ENCODE data around the gene ATP7B.

The ATP7B gene

GRCh38 chr13:51955816-51956603, 55.2 kb downstream of the ATP7B start:
- no peak for DNase-seq (ENCODE audit: low read depth, low spot score)
- H3K36me3 ChIP-seq (ENCODE audit: insufficient read depth, insufficient read length, low read length): no peaks in the 10 kb centered on the region
- H3K27me3 ChIP-seq (ENCODE audit: insufficient read depth, insufficient read length): no peaks in the 10 kb centered on the region
- H3K4me3 ChIP-seq (ENCODE audit: insufficient read length, low read depth): no peak overlapping the region
- H3K9me3 ChIP-seq (ENCODE audit: insufficient read depth, low read length): no peaks in the 10 kb centered on the region
- TF ChIP-seq SUZ12 (IDR thresholded peaks at IDR 0.05; ENCODE audit: extremely low read depth, insufficient read depth, insufficient read length) (no peak), ZNF274 (IDR thresholded peaks at IDR 0.05; ENCODE audit: low read depth, low read length) (no peak), YY1 (IDR thresholded peaks at IDR 0.05; ENCODE audit: insufficient read depth, insufficient read length) (no peak)
- no peak overlapping the region for H3K9ac ChIP-seq (ENCODE audit: insufficient read length, low read depth)
- H3K4me1 ChIP-seq (ENCODE audit: insufficient read depth, insufficient read length): no peaks in the 10 kb centered on the region

GRCh38 chr13:51955281-51955771, 55.9 kb downstream of the ATP7B start:
- no peak overlapping the region for H3K4me3 ChIP-seq (ENCODE audit: insufficient read length, low read depth)
- H3K9me3 ChIP-seq (ENCODE audit: insufficient read depth, low read length): no peaks in the 10 kb centered on the region
- TF ChIP-seq ZNF274 (IDR thresholded peaks at IDR 0.05; ENCODE audit: low read depth, low read length) (no peak), SUZ12 (IDR thresholded peaks at IDR 0.05; ENCODE audit: extremely low read depth, insufficient read depth, insufficient read length) (no peak), YY1 (IDR thresholded peaks at IDR 0.05; ENCODE audit: insufficient read depth, insufficient read length) (no peak)
- DNase-seq (ENCODE audit: low read depth, low spot score): no peak
- no peaks in the 10 kb centered on the region for H3K4me1 ChIP-seq (ENCODE audit: insufficient read depth, insufficient read length)
- H3K27me3 ChIP-seq (ENCODE audit: insufficient read depth, insufficient read length): no peaks in the 10 kb centered on the region
- no peak overlapping the region for H3K9ac ChIP-seq (ENCODE audit: insufficient read length, low read depth)
- no peaks in the 10 kb centered on the region for H3K36me3 ChIP-seq (ENCODE audit: insufficient read depth, insufficient read length, low read length)

- TF ChIP-seq YY1 (IDR thresholded peaks at IDR 0.05; ENCODE audit: insufficient read depth, insufficient read length): no peak
- H3K4me1 ChIP-seq (ENCODE audit: insufficient read depth, insufficient read length): no peaks in the 10 kb centered on the region
- H3K4me3 ChIP-seq (ENCODE audit: insufficient read length, low read depth): no peak overlapping the region
- no peak overlapping the region for H3K9ac ChIP-seq (ENCODE audit: insufficient read length, low read depth)
- no peak for DNase-seq (ENCODE audit: low read depth, low spot score)
- no peaks in the 10 kb centered on the region for H3K36me3 ChIP-seq (ENCODE audit: insufficient read depth, insufficient read length, low read length)
- H3K9me3 ChIP-seq (ENCODE audit: insufficient read depth, low read length): no peaks in the 10 kb centered on the region
- no peaks in the 10 kb centered on the region for H3K27me3 ChIP-seq (ENCODE audit: insufficient read depth, insufficient read length)
Measured at GRCh38 chr13:51953347-51954195, 57.7 kb downstream of the ATP7B start.

GRCh38 chr13:51950722-51951121, 60.5 kb downstream of the ATP7B start:
- TF ChIP-seq ZNF274 (IDR thresholded peaks at IDR 0.05; ENCODE audit: low read depth, low read length): no peak
- no peak for TF ChIP-seq SUZ12 (IDR thresholded peaks at IDR 0.05; ENCODE audit: extremely low read depth, insufficient read depth, insufficient read length)
- no peak for TF ChIP-seq YY1 (IDR thresholded peaks at IDR 0.05; ENCODE audit: insufficient read depth, insufficient read length)
- Histone ChIP-seq H3K27me3 (ENCODE audit: insufficient read depth, insufficient read length) (no peaks in the 10 kb centered on the region), H3K4me1 (ENCODE audit: insufficient read depth, insufficient read length) (no peaks in the 10 kb centered on the region), H3K9me3 (ENCODE audit: insufficient read depth, low read length) (no peaks in the 10 kb centered on the region), H3K9ac (ENCODE audit: insufficient read length, low read depth) (no peak overlapping the region), H3K4me3 (ENCODE audit: insufficient read length, low read depth) (no peak overlapping the region), H3K36me3 (ENCODE audit: insufficient read depth, insufficient read length, low read length) (no peaks in the 10 kb centered on the region)
- DNase-seq (ENCODE audit: low read depth, low spot score): no peak

- no peaks in the 10 kb centered on the region for H3K27me3 ChIP-seq (ENCODE audit: insufficient read depth, insufficient read length)
- no peaks in the 10 kb centered on the region for H3K9me3 ChIP-seq (ENCODE audit: insufficient read depth, low read length)
- H3K9ac ChIP-seq (ENCODE audit: insufficient read length, low read depth): no peak overlapping the region
- H3K36me3 ChIP-seq (ENCODE audit: insufficient read depth, insufficient read length, low read length): no peaks in the 10 kb centered on the region
- TF ChIP-seq YY1 (IDR thresholded peaks at IDR 0.05; ENCODE audit: insufficient read depth, insufficient read length): no peak
- no peak for TF ChIP-seq SUZ12 (IDR thresholded peaks at IDR 0.05; ENCODE audit: extremely low read depth, insufficient read depth, insufficient read length)
- TF ChIP-seq ZNF274 (IDR thresholded peaks at IDR 0.05; ENCODE audit: low read depth, low read length): no peak
- H3K4me3 ChIP-seq (ENCODE audit: insufficient read length, low read depth): no peak overlapping the region
- no peak for DNase-seq (ENCODE audit: low read depth, low spot score)
- H3K4me1 ChIP-seq (ENCODE audit: insufficient read depth, insufficient read length): no peaks in the 10 kb centered on the region
Measured at GRCh38 chr13:51946163-51946669, 65.0 kb downstream of the ATP7B start.

- Histone ChIP-seq H3K36me3 (ENCODE audit: insufficient read depth, insufficient read length, low read length) (no peaks in the 10 kb centered on the region), H3K9ac (ENCODE audit: insufficient read length, low read depth) (no peak overlapping the region), H3K4me1 (ENCODE audit: insufficient read depth, insufficient read length) (no peaks in the 10 kb centered on the region), H3K27me3 (ENCODE audit: insufficient read depth, insufficient read length) (no peaks in the 10 kb centered on the region), H3K9me3 (ENCODE audit: insufficient read depth, low read length) (no peaks in the 10 kb centered on the region), H3K4me3 (ENCODE audit: insufficient read length, low read depth) (no peak overlapping the region)
- no peak for DNase-seq (ENCODE audit: low read depth, low spot score)
- no peak for TF ChIP-seq SUZ12 (IDR thresholded peaks at IDR 0.05; ENCODE audit: extremely low read depth, insufficient read depth, insufficient read length)
- TF ChIP-seq YY1 (IDR thresholded peaks at IDR 0.05; ENCODE audit: insufficient read depth, insufficient read length): no peak
- no peak for TF ChIP-seq ZNF274 (IDR thresholded peaks at IDR 0.05; ENCODE audit: low read depth, low read length)
Measured at GRCh38 chr13:51945149-51945548, 66.1 kb downstream of the ATP7B start.

- Histone ChIP-seq H3K4me3 (ENCODE audit: insufficient read length, low read depth) (no peak overlapping the region), H3K9ac (ENCODE audit: insufficient read length, low read depth) (no peak overlapping the region)
- TF ChIP-seq ZNF274 (IDR thresholded peaks at IDR 0.05; ENCODE audit: low read depth, low read length) (no peak), SUZ12 (IDR thresholded peaks at IDR 0.05; ENCODE audit: extremely low read depth, insufficient read depth, insufficient read length) (no peak), YY1 (IDR thresholded peaks at IDR 0.05; ENCODE audit: insufficient read depth, insufficient read length) (no peak)
Measured at GRCh38 chr13:51944428-51944827, 66.8 kb downstream of the ATP7B start.

More at GRCh38 chr13:51944428-51944827, 66.8 kb downstream of the ATP7B start:
- Histone ChIP-seq H3K9me3 (ENCODE audit: insufficient read depth, low read length) (no peaks in the 10 kb centered on the region), H3K36me3 (ENCODE audit: insufficient read depth, insufficient read length, low read length) (no peaks in the 10 kb centered on the region), H3K4me1 (ENCODE audit: insufficient read depth, insufficient read length) (no peaks in the 10 kb centered on the region), H3K27me3 (ENCODE audit: insufficient read depth, insufficient read length) (no peaks in the 10 kb centered on the region)
- no peak for DNase-seq (ENCODE audit: low read depth, low spot score)

Data from NT2/D1 (cell line).